GM12872 (cell line): Measurements from ENCODE around the gene OVCA2.

Experiments
- TF ChIP-seq, protein P1 (sequence below): IDR thresholded peaks from 3 replicates; pipeline ENCODE4 v1.5.1; 2011; ENCODE audit warnings: low read depth, mild to moderate bottlenecking, low read length, moderate library complexity; ENCODE audit not compliant: insufficient read depth

OVCA2 gene

DNA sequence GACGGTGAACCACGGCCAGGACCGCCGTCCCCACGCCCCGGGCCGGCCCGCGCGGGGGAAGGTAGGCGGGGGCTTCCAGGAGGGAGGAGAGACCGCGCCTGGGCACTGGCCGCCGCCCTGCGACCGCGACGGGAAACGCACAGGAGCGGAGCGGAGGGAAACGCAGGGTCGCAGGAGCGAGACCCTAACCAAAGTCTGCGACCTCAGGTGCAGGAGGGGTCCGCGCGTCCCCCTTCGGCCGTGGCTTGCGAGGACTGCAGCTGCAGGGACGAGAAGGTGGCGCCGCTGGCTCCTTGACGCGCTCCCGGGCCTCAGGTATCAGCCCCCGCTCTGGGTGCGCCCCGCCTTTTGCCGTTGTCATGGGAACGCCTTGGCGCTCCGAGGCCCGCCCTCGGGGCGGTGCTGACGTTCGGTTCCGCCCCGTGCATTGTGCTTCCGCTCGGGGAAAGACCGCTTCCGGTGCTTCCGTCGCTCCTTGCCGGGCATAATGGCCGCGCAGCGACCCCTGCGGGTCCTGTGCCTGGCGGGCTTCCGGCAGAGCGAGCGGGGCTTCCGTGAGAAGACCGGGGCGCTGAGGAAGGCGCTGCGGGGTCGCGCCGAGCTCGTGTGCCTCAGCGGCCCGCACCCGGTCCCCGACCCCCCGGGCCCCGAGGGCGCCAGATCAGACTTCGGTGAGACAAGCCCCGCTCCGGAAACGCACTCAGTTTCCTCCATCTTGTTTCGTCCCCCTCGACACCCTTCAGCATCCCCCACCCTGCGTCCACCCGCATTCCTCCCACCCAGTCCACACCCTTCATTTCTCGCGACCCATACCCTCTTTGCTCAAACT is at the start of gene OVCA2:
Gene OVCA2 (plus strand): TSS at position 462 of the 829 bp plus-strand sequence. CDS start 26 bp downstream, at position 488.
- TF ChIP-seq, protein P1, sequence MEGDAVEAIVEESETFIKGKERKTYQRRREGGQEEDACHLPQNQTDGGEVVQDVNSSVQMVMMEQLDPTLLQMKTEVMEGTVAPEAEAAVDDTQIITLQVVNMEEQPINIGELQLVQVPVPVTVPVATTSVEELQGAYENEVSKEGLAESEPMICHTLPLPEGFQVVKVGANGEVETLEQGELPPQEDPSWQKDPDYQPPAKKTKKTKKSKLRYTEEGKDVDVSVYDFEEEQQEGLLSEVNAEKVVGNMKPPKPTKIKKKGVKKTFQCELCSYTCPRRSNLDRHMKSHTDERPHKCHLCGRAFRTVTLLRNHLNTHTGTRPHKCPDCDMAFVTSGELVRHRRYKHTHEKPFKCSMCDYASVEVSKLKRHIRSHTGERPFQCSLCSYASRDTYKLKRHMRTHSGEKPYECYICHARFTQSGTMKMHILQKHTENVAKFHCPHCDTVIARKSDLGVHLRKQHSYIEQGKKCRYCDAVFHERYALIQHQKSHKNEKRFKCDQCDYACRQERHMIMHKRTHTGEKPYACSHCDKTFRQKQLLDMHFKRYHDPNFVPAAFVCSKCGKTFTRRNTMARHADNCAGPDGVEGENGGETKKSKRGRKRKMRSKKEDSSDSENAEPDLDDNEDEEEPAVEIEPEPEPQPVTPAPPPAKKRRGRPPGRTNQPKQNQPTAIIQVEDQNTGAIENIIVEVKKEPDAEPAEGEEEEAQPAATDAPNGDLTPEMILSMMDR, result peak; percentile 44; the same call in 1 of the 3 replicates

DNA sequence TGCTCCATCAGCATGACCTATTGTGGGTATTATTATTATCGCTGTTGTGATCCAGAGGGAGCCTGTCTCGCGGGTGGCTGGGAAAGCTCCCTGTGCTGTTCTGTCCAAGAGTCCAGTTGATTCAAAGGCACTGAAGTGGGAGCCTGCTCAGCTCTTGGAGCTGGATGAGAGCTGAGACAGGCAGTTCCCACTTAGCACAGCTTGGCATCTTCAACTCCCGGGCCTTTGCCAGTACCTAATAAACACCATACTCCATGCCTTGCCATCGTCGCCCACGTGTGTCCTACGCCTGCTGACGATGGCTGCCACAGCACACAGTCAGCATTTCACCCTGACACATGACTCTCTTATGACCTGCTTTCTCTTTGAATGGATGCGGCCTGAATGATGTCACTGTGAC is 49.3 kb upstream of the OVCA2 start:
- TF ChIP-seq, protein P1, result no peak

DNA sequence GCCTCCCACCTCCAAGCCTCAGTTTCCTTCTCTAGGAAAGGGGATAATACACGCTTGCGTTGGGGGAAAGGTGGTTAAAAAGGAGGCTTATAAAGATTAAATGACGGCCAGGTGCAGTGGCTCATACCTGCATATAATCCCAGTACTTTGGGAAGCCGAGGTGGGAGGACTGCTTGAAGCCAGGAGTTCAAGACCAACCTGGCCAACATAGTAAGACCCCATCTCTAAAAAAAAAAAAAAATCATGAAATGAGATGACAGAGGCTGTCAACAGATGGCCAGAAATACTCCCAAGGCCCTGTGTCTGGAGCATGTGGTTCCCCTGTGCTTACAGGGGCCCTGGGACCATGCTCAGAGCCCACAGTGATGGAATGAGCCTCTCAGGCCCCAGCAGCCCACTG is 47.1 kb upstream of the OVCA2 start:
- TF ChIP-seq, protein P1, result no peak

DNA sequence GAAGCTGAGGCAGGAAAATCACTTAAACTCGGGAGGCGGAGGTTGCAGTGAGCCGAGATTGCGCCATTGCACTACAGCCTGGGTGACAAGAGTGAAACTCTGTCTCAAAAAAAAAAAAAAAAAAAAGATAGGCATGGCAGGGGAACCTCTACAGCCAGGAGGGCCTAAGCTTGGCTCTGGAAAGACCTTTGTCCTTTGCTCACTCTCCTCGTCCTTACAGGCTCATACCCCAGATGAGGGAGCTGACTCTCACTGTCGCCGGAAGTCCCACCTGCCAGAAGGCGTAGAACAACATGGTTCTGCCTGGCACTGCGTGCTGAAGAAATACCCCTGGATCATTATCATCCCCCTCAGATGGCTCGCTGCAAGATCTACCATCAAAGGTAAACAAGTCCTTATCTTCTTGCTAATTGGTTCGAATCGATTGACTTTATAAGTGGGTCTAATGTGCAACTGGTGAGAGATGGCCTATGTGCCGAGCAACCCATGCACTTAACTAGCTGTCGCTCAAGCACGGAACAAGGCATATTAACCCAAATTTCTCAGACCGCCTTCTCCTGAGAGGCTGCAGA is 46.4 kb upstream of the OVCA2 start:
- TF ChIP-seq, protein P1, result no peak

DNA sequence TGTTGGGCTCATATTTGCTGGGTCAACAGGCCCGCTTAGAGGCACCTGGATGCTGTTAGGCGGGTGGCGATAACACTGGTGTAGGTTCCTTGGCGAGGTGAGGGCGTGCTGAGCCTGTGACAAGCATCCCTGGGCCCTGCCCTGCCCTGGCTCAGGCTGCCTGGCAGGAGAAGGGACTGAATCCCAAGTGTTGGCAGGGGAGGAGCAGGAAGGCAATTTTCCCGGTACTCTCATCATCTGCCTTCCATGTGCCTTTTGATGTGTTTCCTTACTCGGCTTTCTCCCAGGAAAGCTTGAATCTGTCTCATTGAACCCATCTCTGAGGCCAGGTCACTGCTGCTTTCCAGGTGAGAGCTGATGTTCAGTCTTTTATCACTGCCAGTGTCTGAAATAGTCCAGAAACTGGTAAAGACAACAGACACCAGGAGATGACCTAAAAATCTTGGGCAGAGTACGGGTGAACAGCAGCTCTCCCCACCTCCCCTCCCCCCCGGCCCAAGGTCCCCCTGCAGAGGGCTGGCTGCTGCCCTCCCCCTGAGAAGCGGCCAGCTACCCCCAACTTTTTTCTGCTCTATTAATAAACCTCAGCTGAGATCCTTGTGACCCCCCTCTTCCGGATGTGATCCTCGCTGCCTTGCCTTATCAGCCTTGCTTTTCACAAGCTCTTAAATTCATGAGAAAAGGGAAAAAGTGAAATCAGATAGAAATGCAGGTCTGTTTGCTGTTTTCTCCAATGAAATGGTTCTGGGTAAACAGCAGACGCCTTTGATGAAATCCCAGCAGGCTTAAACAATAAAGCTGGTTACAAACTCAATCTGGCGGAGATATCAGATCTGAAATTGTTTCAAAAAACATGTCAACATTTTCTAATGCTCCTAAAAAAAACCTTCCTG is 45.7 kb upstream of the OVCA2 start:
- TF ChIP-seq, protein P1, result no peak

DNA sequence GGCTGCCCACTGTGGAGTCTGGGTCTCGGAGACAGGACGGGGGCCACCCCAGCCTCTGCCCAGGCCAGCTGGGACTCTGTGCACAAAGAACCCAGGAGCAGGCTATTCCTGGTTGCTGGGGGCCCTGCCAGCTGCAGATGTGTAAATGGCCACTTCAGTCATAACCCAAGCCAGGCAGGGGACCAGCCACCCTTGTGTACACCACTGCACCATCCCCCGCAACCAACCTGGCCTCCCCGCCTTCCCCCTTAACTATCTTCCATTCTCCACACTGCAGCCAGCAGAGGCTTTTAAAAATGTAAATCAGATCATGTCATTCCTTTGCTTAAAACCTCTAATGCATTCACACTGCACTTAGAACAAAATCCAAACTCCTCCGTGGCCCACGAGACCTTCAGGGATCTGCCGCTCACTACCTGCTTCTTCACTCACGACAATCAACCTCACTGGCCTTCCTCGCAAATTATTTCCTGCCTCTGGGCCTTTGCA is 45.0 kb upstream of the OVCA2 start:
- TF ChIP-seq, protein P1, result no peak
